RCC 7860 (cell line): Measurements from ENCODE around the gene POU2F2.

Experiments
- DNase-seq: peaks from one replicate; pipeline ENCODE4 v3.0.0-alpha.2; 2015; ENCODE audit warnings: low spot score
- FAIRE-seq: peaks from 2 replicates; lab custom pipeline; 2012; peaks lifted over from hg19 to GRCh38; lab: Jason Lieb, UNC

Gene POU2F2

GRCh38 chr19:42155796-42156195, 23.6 kb upstream of the POU2F2 start:
- FAIRE-seq (no peak), DNase-seq (no peak)

DNA sequence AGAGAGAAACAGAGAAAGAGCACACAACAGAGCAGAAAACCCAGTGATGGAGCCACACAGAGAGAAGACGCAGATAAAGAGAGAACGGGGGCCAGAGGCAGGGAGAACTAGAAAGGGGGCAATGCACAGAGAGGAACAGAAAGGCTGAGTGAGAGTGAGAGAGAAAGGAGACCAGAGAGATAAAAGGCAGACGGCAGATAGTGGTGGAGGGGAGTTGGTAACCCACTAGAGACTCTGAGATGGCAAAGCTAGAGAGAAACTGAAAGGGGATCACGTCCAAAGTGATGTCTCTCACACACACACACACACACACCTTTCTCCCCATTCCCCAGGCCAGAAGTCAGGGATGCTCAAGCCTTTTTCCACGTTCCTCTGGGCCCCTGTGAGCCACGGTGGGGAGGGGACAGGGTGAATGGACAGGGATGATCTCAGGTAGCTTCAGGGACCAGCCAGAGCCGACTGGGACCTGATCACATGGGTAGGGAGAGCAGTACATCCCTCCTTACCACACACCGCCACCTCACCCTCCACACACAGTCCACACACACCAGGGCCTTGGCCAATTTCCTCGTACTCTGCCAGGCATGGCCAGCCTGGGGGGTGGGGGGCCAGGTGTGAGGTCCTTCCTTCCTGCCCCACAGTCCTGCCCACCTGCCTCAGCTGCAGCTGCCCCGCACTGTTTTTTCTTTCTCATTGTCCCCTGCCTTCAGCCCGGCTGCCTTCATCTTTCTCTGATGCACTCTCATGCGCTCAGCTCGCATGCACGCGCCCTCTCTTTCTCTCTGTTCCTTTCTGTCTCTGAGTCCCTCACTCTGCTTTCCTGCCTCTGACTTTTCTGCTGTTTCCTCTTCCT, 22.5 kb upstream of the POU2F2 start:
- DNase-seq (no peak), FAIRE-seq (no peak)

- FAIRE-seq (no peak), DNase-seq (no peak)
Measured at GRCh38 chr19:42153672-42154433, 21.6 kb upstream of the POU2F2 start.

DNA sequence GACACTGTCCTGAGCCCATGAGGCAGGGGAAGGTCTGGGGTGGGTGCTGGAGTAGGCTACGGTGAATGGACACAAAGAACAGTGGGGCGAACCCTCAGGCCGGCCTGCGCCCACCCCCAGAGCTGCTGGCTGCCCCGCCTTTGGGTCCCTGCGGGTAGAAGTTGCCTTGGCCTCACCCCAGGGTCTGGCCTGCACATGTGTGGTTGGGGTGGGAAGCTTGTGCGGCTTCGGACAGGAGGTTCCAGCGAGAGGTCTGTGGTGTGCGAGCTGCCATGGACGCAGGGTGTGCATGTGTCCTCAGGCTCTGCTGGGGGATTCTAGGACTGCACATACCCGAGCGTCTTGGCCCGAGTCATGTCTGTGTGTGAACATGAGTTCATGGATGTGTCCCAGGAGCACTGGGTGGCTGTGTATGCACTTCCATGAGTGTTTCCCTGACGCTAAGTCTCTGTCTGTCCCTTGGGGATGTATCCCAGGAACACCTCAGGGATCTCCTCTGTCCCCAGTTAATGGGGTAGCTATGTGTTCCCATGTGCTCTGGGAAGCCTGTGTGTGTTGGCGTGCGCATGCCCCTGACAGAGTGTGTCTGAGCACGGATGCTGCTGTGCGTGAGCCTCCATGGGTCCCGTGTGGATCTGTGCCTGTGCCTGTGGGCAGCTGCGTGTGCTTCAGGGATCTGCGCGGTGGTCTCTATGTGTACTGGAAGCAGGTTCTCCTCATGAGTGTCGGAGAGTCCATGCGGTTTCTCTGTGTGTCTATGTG, 20.8 kb upstream of the POU2F2 start:
- FAIRE-seq, result no peak
- DNase-seq, result no peak

DNA sequence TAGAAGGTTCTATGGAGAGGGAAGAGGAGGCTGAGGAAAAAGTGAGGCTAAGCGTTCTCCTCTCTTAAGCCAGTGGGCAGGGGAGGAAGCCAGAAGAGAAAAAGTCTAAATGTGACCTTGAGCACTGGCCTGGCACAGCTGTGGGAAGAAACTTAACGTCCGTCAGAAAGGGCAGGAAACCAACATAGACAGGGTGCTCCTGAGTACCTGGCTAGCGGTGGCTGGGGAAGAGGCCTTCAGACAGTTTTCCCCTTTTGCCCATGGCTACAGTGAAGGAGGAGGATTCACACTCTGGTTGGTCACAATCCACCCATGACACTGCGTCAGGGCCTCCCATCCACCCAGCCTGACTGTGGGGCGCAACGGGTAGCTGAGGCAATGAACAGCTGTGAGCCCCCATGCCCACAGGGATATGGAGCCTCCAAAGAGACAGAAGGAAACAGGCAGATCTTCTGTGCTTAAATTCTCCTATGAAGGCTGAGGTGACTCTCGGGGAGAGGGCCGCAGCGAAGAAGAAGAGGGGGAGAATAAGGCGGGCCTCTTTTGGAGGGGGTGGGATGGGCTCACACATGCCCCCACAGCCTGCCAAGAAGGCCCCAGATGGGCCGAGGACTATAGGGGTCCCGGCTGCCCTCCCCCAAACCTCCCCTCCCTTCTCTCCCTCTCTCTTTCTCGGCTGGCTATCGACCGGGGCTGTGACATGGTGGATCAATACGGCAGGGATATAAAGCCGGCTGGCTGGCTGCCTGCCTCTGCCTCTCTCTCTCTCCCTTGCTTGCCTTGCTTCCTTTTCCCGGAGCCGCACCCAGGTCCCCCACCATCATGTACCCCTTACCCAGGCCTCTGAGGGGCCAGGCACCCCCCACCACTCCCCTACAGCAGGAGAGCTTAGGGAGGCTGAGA, 19.8 kb upstream of the POU2F2 start:
- FAIRE-seq (no peak), DNase-seq (no peak)

DNA sequence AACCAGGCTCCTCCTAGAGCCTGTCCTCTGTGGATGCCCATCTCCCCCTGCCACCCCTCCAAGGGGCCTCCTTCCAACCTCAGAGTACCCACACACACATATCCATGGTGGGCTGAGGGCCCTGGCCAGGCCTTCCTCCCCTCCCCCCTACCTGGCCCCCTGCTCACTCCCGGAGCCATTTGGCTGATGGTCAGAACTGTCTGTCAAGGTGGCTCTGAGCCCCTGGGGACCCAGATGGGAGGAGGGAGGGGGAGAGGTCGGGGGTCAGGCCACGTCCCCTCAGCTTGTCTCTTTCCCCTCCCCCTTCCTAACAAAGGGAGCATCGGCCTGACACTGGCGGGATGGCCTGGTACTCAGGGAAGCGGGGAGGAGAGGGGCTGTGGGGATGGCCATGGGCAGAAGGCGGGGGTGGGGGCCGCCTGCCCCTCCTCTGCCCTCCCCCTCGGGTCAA, 18.7 kb upstream of the POU2F2 start:
- FAIRE-seq, result no peak

GRCh38 chr19:42150364-42150763, 18.1 kb upstream of the POU2F2 start:
- DNase-seq (no peak), FAIRE-seq (no peak)

More for the DNA sequence above, 18.7 kb upstream of the POU2F2 start:
- no peak for DNase-seq

DNA sequence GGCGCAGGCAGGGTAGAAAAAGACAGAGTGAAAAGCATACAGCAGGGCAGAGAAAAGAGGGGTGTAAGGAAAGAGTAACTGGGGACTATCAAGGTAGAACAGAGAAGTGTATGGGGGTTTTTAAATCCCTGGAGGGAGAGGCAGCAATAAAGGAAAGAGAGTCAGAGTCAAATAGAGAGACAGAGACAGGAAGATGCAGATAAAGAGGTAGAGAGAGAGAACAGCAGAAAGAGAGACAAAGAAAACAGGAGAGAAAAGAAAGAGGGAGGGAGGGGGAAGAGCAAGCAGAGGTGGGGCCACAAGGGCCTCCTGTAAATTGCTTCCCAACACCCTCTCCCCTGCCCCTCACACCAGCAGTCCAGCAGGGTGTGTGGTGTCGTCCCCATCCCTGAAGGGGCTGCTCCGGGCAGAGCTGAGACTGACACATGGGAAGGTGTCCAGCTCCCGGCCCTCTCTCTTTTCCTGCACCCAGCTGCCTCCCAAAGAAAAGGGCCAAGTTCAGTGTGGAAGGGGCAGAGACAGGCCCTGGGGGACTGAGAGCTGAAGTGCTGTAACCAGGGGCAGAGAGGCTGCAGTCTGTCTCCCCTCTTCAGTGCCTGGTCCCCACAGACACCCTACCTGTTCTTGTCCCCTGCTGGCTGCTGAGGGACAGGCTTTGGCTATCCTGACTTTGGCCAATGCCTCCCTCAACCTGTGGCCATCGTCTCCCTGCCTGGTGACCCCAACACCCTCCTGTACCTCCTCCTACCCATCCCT, 17.4 kb upstream of the POU2F2 start:
- DNase-seq, result no peak
- FAIRE-seq, result no peak

DNA sequence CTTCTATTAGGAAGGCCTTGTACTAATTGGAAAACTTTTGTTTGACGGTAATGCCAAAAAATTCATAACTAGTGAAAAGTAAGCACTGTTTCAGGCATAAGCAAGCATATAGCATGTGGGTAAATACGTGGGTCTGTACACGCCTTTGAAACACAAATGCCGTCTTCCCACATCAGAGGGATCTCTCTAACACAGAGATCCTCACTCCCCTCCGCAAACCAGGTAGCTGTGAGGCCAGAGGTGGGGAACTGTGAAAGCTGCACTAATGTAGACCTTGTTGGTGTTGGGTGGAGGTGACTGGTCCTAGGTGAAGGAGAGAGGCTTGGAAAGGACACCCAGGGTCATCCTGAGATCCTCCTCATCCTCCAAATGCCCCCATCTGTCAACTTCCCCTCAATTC, 16.0 kb upstream of the POU2F2 start:
- FAIRE-seq (no peak), DNase-seq (no peak)

GRCh38 chr19:42143341-42144234, 11.3 kb upstream of the POU2F2 start:
- no peak for DNase-seq
- FAIRE-seq, result no peak

GRCh38 chr19:42140125-42140754, 8.0 kb upstream of the POU2F2 start:
- FAIRE-seq, result no peak
- no peak for DNase-seq

- no peak for DNase-seq
- FAIRE-seq, result no peak
Measured at GRCh38 chr19:42134535-42135070, 2.4 kb upstream of the POU2F2 start.

GRCh38 chr19:42132851-42133528, 744 bp upstream of the POU2F2 start:
- DNase-seq (no peak), FAIRE-seq (no peak)

DNA sequence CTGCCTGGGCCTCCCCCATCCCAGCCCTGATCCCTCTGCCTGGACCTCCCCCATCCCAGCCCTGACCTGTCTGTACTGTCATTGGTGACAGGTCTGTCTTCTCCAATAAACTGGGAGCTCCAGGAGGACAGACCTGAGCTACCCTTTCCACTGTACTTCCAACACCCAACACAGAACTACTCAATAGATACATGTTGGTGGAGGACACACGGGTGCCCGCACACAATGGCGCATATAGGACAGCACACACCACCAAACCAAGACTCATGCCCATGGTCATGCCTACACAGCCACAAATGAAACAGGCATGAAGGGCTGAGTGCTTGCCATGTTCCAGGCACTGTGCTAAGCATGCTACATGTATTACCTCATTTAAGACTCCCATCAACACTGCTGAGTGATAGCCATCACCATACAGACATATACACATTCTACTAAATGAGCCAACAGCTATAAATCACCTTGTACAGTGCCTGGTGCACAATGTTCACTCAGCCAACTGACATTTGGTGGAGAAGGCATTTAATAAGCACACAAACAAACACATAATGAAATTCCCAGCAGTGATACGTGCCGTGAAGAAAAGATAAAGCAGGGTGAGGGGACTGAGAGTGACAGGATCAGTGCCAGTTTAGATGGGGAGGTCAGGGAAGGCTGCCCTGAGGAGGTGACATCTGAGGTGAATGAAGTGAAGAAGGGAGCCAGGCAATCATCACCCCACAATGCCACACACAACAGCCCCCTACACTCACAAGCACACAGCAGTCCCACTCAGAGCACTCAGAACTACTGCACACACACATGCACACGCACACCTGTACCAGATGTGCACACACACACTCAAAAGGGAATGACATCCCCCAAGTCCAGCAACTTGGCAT, 857 bp downstream of the POU2F2 start:
- no peak for DNase-seq
- no peak for FAIRE-seq

DNA sequence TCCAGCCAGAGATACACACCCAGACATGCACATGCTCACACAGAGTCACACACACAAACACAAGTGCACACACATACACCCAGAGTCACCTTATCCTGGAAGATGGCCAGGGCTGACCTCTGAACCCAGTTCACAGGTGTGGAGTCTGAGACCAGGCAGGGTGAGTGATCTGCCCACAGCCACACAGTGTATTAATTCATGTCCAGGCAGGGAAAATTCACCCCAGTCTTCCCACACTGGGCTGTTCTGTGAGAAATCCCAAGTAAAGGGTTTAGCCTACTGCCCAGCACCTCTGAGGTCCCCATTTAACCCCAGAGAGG, 2.0 kb downstream of the POU2F2 start:
- DNase-seq (no peak), FAIRE-seq (no peak)

- FAIRE-seq, result no peak
- no peak for DNase-seq
Measured at GRCh38 chr19:42129399-42130253, 2.6 kb downstream of the POU2F2 start.
